Transverse colon (tissue), 4 donors: ENCODE data around the gene C15orf61.

ENCODE experiments used
- POLR2A ChIP-seq: fragments of 450-650 bp; IDR thresholded peaks from one replicate; pipeline ENCODE4 v1.6.1; 2016; ENCODE audit warnings: antibody characterized with exemption, mild to moderate bottlenecking, moderate library complexity
- POLR2AphosphoS5 ChIP-seq, 3 donors: sonication (generic); formaldehyde crosslinking; IDR thresholded peaks; one replicate each; pipeline ENCODE4 v1.6.1; 2016; ENCODE audit warnings: antibody characterized with exemption in 3 of 3
- TF ChIP-seq, protein P1 (sequence below), 5 experiments: fragments of 200-600 bp in 3 of 5; fragments of 450-650 bp in 2 of 5; sonication (generic) in 3 of 5; IDR thresholded peaks; 1 replicate in 2 of 5; 2 replicates in 3 of 5; pipeline ENCODE4 v1.5.1; 2016 to 2017; ENCODE audit warnings: antibody characterized with exemption in 5 of 5, inconsistent platforms in 3 of 5, mild to moderate bottlenecking in 2 of 5, moderate library complexity in 1 of 5

DNA sequence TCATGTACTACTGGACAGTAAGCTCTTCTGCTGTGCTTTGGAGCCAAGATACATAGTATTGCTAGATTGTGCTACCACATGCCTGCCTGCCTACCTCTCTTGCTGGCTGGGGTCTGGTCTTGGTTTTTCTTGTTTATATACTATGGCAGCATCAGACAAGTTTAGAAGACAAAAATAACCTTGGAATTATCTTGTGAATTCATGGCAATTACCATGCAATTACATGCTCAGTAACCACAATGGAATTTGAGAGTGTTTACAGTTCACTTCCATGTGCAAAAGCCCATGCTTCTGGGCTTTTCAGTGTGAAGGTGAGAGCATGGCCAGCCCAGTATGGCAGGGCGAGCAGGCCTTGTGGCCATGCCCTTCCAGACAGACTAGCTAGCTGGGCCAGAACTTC, 48.0 kb upstream of the C15orf61 start:
- TF ChIP-seq, protein P1, sequence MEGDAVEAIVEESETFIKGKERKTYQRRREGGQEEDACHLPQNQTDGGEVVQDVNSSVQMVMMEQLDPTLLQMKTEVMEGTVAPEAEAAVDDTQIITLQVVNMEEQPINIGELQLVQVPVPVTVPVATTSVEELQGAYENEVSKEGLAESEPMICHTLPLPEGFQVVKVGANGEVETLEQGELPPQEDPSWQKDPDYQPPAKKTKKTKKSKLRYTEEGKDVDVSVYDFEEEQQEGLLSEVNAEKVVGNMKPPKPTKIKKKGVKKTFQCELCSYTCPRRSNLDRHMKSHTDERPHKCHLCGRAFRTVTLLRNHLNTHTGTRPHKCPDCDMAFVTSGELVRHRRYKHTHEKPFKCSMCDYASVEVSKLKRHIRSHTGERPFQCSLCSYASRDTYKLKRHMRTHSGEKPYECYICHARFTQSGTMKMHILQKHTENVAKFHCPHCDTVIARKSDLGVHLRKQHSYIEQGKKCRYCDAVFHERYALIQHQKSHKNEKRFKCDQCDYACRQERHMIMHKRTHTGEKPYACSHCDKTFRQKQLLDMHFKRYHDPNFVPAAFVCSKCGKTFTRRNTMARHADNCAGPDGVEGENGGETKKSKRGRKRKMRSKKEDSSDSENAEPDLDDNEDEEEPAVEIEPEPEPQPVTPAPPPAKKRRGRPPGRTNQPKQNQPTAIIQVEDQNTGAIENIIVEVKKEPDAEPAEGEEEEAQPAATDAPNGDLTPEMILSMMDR (IDR thresholded peaks at IDR 0.05) = no peak
- TF ChIP-seq POLR2AphosphoS5 (IDR thresholded peaks at IDR 0.05) (no peak), POLR2A (no peak)
